K562 (cell line): ENCODE measurements around the gene YEATS2. TPM values are rescaled to one million over a fixed set of nuclear protein-coding genes. Genes with fewer than 3 reads are reported as not detected.
A peak's percentile ranks its signal among the peaks of the same experiment; 100 is the strongest.

ENCODE experiments used
- CREBBP ChIP-seq: IDR thresholded peaks from one replicate; pipeline ENCODE4 v1.6.1; 2012; ENCODE audit warnings: low read depth, mild to moderate bottlenecking, control low read depth, inconsistent platforms, low read length
- EP400 ChIP-seq: fragments of 450-650 bp; IDR thresholded peaks from 2 replicates; pipeline ENCODE4 v1.6.1; 2017; ENCODE audit warnings: antibody characterized with exemption, mild to moderate bottlenecking, moderate library complexity
- ERF ChIP-seq: fragments of 450-650 bp; formaldehyde crosslinking; IDR thresholded peaks from 2 replicates; pipeline ENCODE4 v1.4.0; 2020; ENCODE audit warnings: mild to moderate bottlenecking, mixed read lengths
- FOXJ2 ChIP-seq: fragments of 200-800 bp; sonication (Bioruptor generic); IDR thresholded peaks from 2 replicates; pipeline ENCODE4 v1.6.1; 2016; ENCODE audit warnings: missing genetic modification characterization, missing compliant biosample characterization
- GATAD2B ChIP-seq: fragments of 450-650 bp; IDR thresholded peaks from 2 replicates; pipeline ENCODE4 v1.6.1; 2017; ENCODE audit warnings: mild to moderate bottlenecking, borderline replicate concordance
- HOXB6 ChIP-seq: fragments of 250-450 bp; sonication (Bioruptor Pico); IDR thresholded peaks from 2 replicates; pipeline ENCODE4 v1.5.1; 2022; ENCODE audit warnings: mild to moderate bottlenecking, borderline replicate concordance
- KLF10 ChIP-seq: fragments of 250-450 bp; sonication (Bioruptor Pico); IDR thresholded peaks from 2 replicates; pipeline ENCODE4 v1.6.1; 2021; ENCODE audit warnings: matching md5 sums
- MAZ ChIP-seq, 2 experiments: fragments of 450-650 bp in 1 of 2; sonication (generic) in 1 of 2; formaldehyde crosslinking; IDR thresholded peaks in 1 of 2; conservative IDR thresholded peaks in 1 of 2; 2 replicates each; pipeline versions ENCODE4 v1.4.0 to v1.5.0; 2020; ENCODE audit warnings: mild to moderate bottlenecking in 1 of 2, missing genetic modification reagents in 1 of 2
- NCOA2 ChIP-seq, 2 experiments: fragments of 450-650 bp; IDR thresholded peaks; 2 replicates each; pipeline ENCODE4 v1.6.1; 2018; ENCODE audit warnings: mild to moderate bottlenecking in 2 of 2, moderate library complexity in 1 of 2; ENCODE audit not compliant: partially characterized antibody in 2 of 2
- NCOR1 ChIP-seq: fragments of 450-650 bp; IDR thresholded peaks from 2 replicates; pipeline ENCODE4 v1.6.1; 2016; ENCODE audit warnings: mild to moderate bottlenecking, moderate library complexity
- NR2C2 ChIP-seq, 2 experiments: fragments of 200-800 bp in 1 of 2; sonication (Bioruptor generic) in 1 of 2; sonication (generic) in 1 of 2; formaldehyde crosslinking in 1 of 2; IDR thresholded peaks; 2 replicates each; pipeline versions ENCODE4 v1.6.1 to v1.8.0; 2016 to 2022; ENCODE audit warnings: mild to moderate bottlenecking in 1 of 2, missing compliant biosample characterization in 1 of 2, missing genetic modification characterization in 1 of 2, missing genetic modification reagents in 1 of 2
- NR4A1 ChIP-seq, 2 experiments: fragments of 250-450 bp in 1 of 2; fragments of 450-650 bp in 1 of 2; sonication (Bioruptor Pico) in 1 of 2; IDR thresholded peaks; 2 replicates each; pipeline versions ENCODE4 v1.4.0 to v1.6.1; 2016 to 2020; ENCODE audit warnings: mild to moderate bottlenecking in 2 of 2, missing compliant biosample characterization in 1 of 2, missing genetic modification characterization in 1 of 2, moderate library complexity in 1 of 2
- PCBP2 ChIP-seq: fragments of 200-400 bp; formaldehyde crosslinking; IDR thresholded peaks from 2 replicates; pipeline ENCODE4 v1.6.1; 2018; ENCODE audit warnings: low read length, low read depth, mild to moderate bottlenecking, moderate library complexity; ENCODE audit not compliant: poor library complexity, severe bottlenecking
- POU5F1 ChIP-seq: fragments of 150-350 bp; IDR thresholded peaks from 2 replicates; pipeline ENCODE4 v1.6.1; 2014; ENCODE audit warnings: borderline replicate concordance, low read length, low read depth, mild to moderate bottlenecking; ENCODE audit not compliant: partially characterized antibody
- RBM39 ChIP-seq: fragments of 200-400 bp; formaldehyde crosslinking; optimal IDR thresholded peaks from 2 replicates; pipeline ENCODE3; 2018; ENCODE audit warnings: low read depth, low read length
- SAP30 ChIP-seq: fragments of 200-600 bp; sonication (generic); IDR thresholded peaks from 2 replicates; pipeline ENCODE4 v1.6.1; 2012; ENCODE audit warnings: borderline replicate concordance, low read depth, mild to moderate bottlenecking, moderate library complexity, low read length, control low read depth, inconsistent platforms; ENCODE audit not compliant: insufficient read depth, poor library complexity, severe bottlenecking
- SIN3A ChIP-seq, 2 experiments: fragments of 150-350 bp in 1 of 2; IDR thresholded peaks; 2 replicates each; pipeline ENCODE4 v1.6.1; 2011 to 2016; ENCODE audit warnings: borderline replicate concordance in 2 of 2, low read depth in 2 of 2, low read length in 2 of 2, mild to moderate bottlenecking in 2 of 2, moderate library complexity in 2 of 2; ENCODE audit not compliant: control insufficient read depth in 1 of 2
- SMAD4 ChIP-seq: fragments of 250-450 bp; sonication (Bioruptor Pico); conservative IDR thresholded peaks from 2 replicates; pipeline ENCODE4 v1.8.0; 2021; ENCODE audit warnings: inconsistent platforms, mild to moderate bottlenecking, moderate library complexity
- SOX6 ChIP-seq: fragments of 450-650 bp; IDR thresholded peaks from 2 replicates; pipeline ENCODE4 v1.6.1; 2014; ENCODE audit warnings: mild to moderate bottlenecking
- TCF7 ChIP-seq: sonication (generic); IDR thresholded peaks from 2 replicates; pipeline ENCODE4 v1.6.1; 2016; ENCODE audit warnings: antibody characterized with exemption, borderline replicate concordance
- TGIF2 ChIP-seq: sonication (generic); formaldehyde crosslinking; IDR thresholded peaks from 2 replicates; pipeline ENCODE4 v1.8.1; 2022; ENCODE audit warnings: mild to moderate bottlenecking, missing genetic modification reagents, moderate library complexity
- TRIM24 ChIP-seq, 2 experiments: fragments of 450-650 bp; IDR thresholded peaks; 2 replicates each; pipeline ENCODE4 v1.6.1; 2016
- U2AF1 ChIP-seq: fragments of 200-400 bp; formaldehyde crosslinking; optimal IDR thresholded peaks from 2 replicates; pipeline ENCODE3; 2017; ENCODE audit warnings: mild to moderate bottlenecking, low read depth, low read length, moderate library complexity
- ZFX ChIP-seq: sonication (generic); formaldehyde crosslinking; IDR thresholded peaks from 2 replicates; pipeline ENCODE4 v1.8.0; 2022; ENCODE audit warnings: mild to moderate bottlenecking, missing genetic modification reagents, moderate library complexity
- polyA plus RNA-seq, 8 experiments: library from polyadenylated mRNA; depleted of rRNA in 4 of 8; stranded (reverse) in 5 of 8; unstranded in 3 of 8; fragments of >200 nt; fragmentation: Nextera tagmentation in 2 of 8; fragmentation: Illumina TruSeq in 1 of 8; extraction: Ambion mirVana in 2 of 8; extraction: Trizol in 1 of 8; gene quantifications; 2 replicates each; pipeline versions ENCODE4 v1.2.1 to v1.2.3, GENCODE V29; 2011 to 2014; ENCODE audit warnings: inconsistent platforms in 1 of 8, missing spikeins in 1 of 8
- total RNA-seq, 7 experiments: library from RNA; depleted of rRNA in 6 of 7; stranded (reverse); fragments of >200 nt in 6 of 7; fragmentation: Illumina TruSeq in 2 of 7; extraction: Trizol in 2 of 7; gene quantifications; 2 replicates each; pipeline versions ENCODE4 v1.2.1 to v1.2.3, GENCODE V29; 2011 to 2021; ENCODE audit warnings: low replicate concordance in 1 of 7

YEATS2 gene
- total and polyA plus RNA-seq, 9 of the 15 experiments (the other 6 are each of a cell fraction or from before 2014, with no cell fraction given), result 1.8 to 35.2 (median 19.0) TPM

DNA sequence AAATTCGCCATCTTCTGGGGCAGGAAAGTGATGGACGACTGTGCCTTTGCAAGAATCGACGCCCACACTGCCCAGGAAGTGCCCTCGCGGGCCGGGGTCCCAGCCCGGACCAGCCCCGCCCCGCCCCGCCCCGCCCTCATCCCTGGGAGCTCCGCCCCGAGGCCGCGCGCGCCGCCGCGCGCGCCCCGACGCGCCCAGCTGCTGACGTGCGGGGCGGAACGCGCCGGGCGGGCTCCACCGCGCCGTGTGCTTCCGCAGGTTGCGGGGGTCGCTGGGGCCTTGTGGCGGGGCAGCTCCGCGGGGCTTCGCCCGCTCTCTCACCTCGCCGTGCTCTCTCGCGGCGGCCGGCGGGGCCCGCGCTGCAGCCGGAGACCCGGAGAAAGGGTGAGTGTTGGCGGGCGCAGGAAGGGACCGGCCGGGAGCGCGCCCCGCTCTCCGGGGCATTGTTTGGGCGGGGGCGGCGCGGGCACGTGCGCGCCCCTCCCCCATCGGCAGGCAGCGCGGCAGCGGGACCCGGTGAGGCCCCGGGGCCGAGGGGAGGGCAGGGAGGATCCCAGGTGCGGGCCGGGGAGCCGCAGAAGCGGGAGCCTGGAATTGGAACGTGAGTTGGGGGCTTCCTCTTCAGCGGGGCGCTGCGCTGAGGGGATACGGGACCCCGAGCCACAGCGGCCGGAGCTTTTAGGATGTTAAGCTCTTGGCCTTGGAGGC, at the start of gene YEATS2 (continued):
- peak; percentile 76; the same call in 1 of the 2 replicates for TF ChIP-seq TGIF2 (CRISPR knock-in tag)
- no peak for TF ChIP-seq TCF7
- TF ChIP-seq NR4A1 (CRISPR knock-in tag; IDR thresholded peaks at IDR 0.05), result no peak
- peak; percentile 38; the same call in 1 of the 2 replicates for TF ChIP-seq NR4A1 (tag; IDR thresholded peaks at IDR 0.05)
- TF ChIP-seq ZFX (CRISPR knock-in tag), result peak; percentile 67
- TF ChIP-seq CREBBP, result no peak
- TF ChIP-seq U2AF1, result peak; percentile 55
- TF ChIP-seq ERF, result 0 out of 2 replicates have a peak, but pooled peaks have one; percentile 60
- peak; percentile 78; the same call in 1 of the 2 replicates for TF ChIP-seq GATAD2B
- peak; percentile 63; the same call in 1 of the 2 replicates for TF ChIP-seq SOX6
- TF ChIP-seq TRIM24 (IDR thresholded peaks at IDR 0.05), result peak in 1 of 2 experiments; percentile 13; a peak in 1 of 4 replicates
- peak; percentile 60; the same call in 1 of the 2 replicates for TF ChIP-seq EP400
- TF ChIP-seq NCOA2 (IDR thresholded peaks at IDR 0.05; ENCODE audit: partially characterized antibody in 2 of 2), result no peak
- TF ChIP-seq RBM39, result no peak
- TF ChIP-seq HOXB6, result no peak
- no peak for TF ChIP-seq KLF10
- peak; percentile 27; the same call in 1 of the 2 replicates for TF ChIP-seq NCOR1
- no peak for TF ChIP-seq POU5F1
- peak; percentile 47 for TF ChIP-seq SAP30
- no peak for TF ChIP-seq NR2C2 (CRISPR knock-in tag; IDR thresholded peaks at IDR 0.05)
- TF ChIP-seq NR2C2 (tag; IDR thresholded peaks at IDR 0.05), result peak; percentile 41; the same call in 1 of the 2 replicates
- TF ChIP-seq SIN3A (IDR thresholded peaks at IDR 0.05; ENCODE audit: borderline replicate concordance in 2 of 2, control insufficient read depth in 1 of 2, low read depth in 2 of 2, low read length in 2 of 2), result peak; percentile 53 to 55; a peak in 1 of 4 replicates
- peak in 1 of 2 experiments; percentile 58; a peak in 2 of 4 replicates for TF ChIP-seq MAZ (CRISPR knock-in tag; conservative IDR thresholded peaks at IDR 0.05 in 1 of 2, IDR thresholded peaks at IDR 0.05 in 1 of 2)
- no peak for TF ChIP-seq PCBP2
- TF ChIP-seq FOXJ2 (tag), result no peak
- TF ChIP-seq SMAD4 (CRISPR knock-in tag), result peak; percentile 84; the same call in 1 of the 2 replicates
